SK-N-MC (cell line): ENCODE results near the gene MLNR.

ENCODE experiments used
- DNase-seq: peaks from one replicate; pipeline ENCODE4 v3.0.0-alpha.2; 2011; ENCODE audit warnings: low read depth, low spot score
- H3K27ac ChIP-seq: fragments of 200-600 bp; sonication (generic); 2 replicates; pipeline ENCODE4 v1.5.1; 2016; ENCODE audit warnings: mixed run types
- H3K36me3 ChIP-seq: fragments of 200-600 bp; sonication (generic); 2 replicates; pipeline ENCODE4 v1.6.1; 2017; ENCODE audit warnings: antibody characterized with exemption, low read length, mixed read lengths; ENCODE audit not compliant: insufficient read depth
- H3K4me3 ChIP-seq: fragments of 200-600 bp; sonication (generic); 2 replicates; pipeline ENCODE4 v1.5.1; 2016
- H3K9ac ChIP-seq: fragments of 200-600 bp; sonication (generic); 2 replicates; pipeline ENCODE4 v1.8.0; 2017; ENCODE audit warnings: mixed run types, mixed read lengths; ENCODE audit not compliant: insufficient read length
- H3K9me3 ChIP-seq: fragments of 200-600 bp; sonication (generic); 2 replicates; pipeline ENCODE4 v1.6.1; 2017; ENCODE audit warnings: low read depth, mild to moderate bottlenecking, antibody characterized with exemption, low read length, moderate library complexity, mixed read lengths
- EZH2 ChIP-seq: fragments of 200-600 bp; sonication (generic); IDR thresholded peaks from one replicate; pipeline ENCODE4 v1.6.1; 2017; ENCODE audit warnings: antibody characterized with exemption
- FOXP2 ChIP-seq: optimal IDR thresholded peaks from 2 replicates; pipeline ENCODE3; 2011; ENCODE audit warnings: mild to moderate bottlenecking, moderate library complexity; ENCODE audit not compliant: insufficient read depth; ENCODE audit errors: extremely low read length, control extremely low read depth
- POLR2AphosphoS5 ChIP-seq: IDR thresholded peaks from 2 replicates; pipeline ENCODE4 v1.6.1; 2012; ENCODE audit warnings: mild to moderate bottlenecking, low read depth, low read length, borderline replicate concordance

The MLNR gene, protein sequence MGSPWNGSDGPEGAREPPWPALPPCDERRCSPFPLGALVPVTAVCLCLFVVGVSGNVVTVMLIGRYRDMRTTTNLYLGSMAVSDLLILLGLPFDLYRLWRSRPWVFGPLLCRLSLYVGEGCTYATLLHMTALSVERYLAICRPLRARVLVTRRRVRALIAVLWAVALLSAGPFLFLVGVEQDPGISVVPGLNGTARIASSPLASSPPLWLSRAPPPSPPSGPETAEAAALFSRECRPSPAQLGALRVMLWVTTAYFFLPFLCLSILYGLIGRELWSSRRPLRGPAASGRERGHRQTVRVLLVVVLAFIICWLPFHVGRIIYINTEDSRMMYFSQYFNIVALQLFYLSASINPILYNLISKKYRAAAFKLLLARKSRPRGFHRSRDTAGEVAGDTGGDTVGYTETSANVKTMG

GRCh38 chr13:49220036-49220855, at the start of gene MLNR:
MLNR (plus strand) TSS chr13:49220338; CDS start chr13:49220338, 0 bp downstream.
- TF ChIP-seq POLR2AphosphoS5 (no peak), EZH2 (peak; percentile 62)
- Histone ChIP-seq H3K36me3 (no peaks in the 10 kb centered on the region), H3K4me3 (peak within 1 kb of the TSS; percentile 77), H3K9me3 (no peaks in the 10 kb centered on the region), H3K9ac (no peak within 1 kb of the TSS), H3K27ac (no peak within 1 kb of the TSS)
- no peak for DNase-seq

GRCh38 chr13:49171359-49171758, 48.8 kb upstream of the MLNR start:
- Histone ChIP-seq H3K27ac (no peak overlapping the region), H3K36me3 (peaks cover 18% of the 10 kb centered on the region), H3K9ac (no peak overlapping the region), H3K9me3 (no peaks in the 10 kb centered on the region), H3K4me3 (no peak overlapping the region)
- DNase-seq: no peak
- TF ChIP-seq POLR2AphosphoS5: no peak
- no peak for TF ChIP-seq EZH2
- TF ChIP-seq FOXP2: no peak

- H3K36me3 ChIP-seq: peaks cover 46% of the 10 kb centered on the region
These were observed 36.3 kb upstream of the MLNR start for GRCh38 chr13:49183672-49184325.

GRCh38 chr13:49184621-49185020, 35.5 kb upstream of the MLNR start:
- H3K27ac ChIP-seq: no peak overlapping the region
- H3K9me3 ChIP-seq: no peaks in the 10 kb centered on the region
- DNase-seq: no peak
- H3K9ac ChIP-seq: no peak overlapping the region
- no peak for TF ChIP-seq POLR2AphosphoS5
- TF ChIP-seq EZH2: no peak
- no peak for TF ChIP-seq FOXP2
- no peak overlapping the region for H3K4me3 ChIP-seq
- peaks cover 44% of the 10 kb centered on the region for H3K36me3 ChIP-seq

More at GRCh38 chr13:49183672-49184325, 36.3 kb upstream of the MLNR start:
- no peak overlapping the region for H3K27ac ChIP-seq
- no peaks in the 10 kb centered on the region for H3K9me3 ChIP-seq
- TF ChIP-seq FOXP2 (no peak), POLR2AphosphoS5 (no peak), EZH2 (no peak)
- DNase-seq: no peak
- H3K4me3 ChIP-seq: no peak overlapping the region
- no peak overlapping the region for H3K9ac ChIP-seq

DNA sequence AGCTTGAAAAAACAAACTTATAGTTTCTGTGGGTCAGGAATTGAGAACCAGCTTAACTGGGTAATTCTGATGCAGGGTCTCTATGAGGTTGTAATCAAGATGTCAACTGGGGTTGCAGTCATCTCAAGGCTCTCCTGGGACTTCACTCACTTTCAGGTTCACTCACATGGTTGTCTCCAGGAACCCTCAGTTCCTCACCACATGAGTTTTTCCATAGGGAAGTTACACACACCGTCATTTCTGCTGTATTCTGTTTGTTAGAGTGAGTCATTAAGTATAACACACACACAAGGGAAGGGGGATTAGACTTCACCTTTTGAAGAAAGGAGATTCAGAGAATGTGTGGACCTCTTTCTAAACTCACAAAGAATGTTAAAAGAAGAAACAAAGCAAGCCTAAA, 34.9 kb upstream of the MLNR start:
- no peak overlapping the region for H3K4me3 ChIP-seq
- H3K9ac ChIP-seq: no peak overlapping the region
- H3K27ac ChIP-seq: no peak overlapping the region
- H3K36me3 ChIP-seq: peaks cover 44% of the 10 kb centered on the region
- no peak for DNase-seq
- TF ChIP-seq POLR2AphosphoS5: no peak
- no peak for TF ChIP-seq FOXP2
- no peak for TF ChIP-seq EZH2
- no peaks in the 10 kb centered on the region for H3K9me3 ChIP-seq

DNA sequence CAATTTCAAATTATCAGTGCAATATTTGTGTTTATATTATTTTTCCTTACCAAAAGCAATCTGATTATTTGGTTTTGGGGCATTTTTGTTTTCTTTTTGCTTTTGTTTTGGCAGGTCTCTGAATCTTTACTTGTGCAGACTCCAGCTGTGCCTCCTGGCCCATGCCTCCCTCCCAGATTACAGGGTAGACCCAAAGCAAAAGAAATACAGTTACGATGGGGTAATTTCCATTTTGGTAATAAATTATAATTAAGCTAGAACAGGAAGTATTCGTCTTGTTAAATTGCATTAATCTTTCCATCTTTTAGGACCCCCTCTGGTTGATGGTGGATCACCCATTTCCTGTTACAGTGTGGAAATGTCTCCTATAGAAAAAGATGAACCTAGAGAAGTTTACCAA, 29.2 kb upstream of the MLNR start:
- peak; percentile 88 for DNase-seq
- Histone ChIP-seq H3K9me3 (no peaks in the 10 kb centered on the region), H3K27ac (peak overlapping the region; percentile 5; the same call in 1 of the 2 replicates), H3K4me3 (no peak overlapping the region), H3K36me3 (peaks cover 57% of the 10 kb centered on the region), H3K9ac (no peak overlapping the region)
- TF ChIP-seq POLR2AphosphoS5: peak; percentile 40; the same call in 1 of the 2 replicates
- no peak for TF ChIP-seq EZH2

DNA sequence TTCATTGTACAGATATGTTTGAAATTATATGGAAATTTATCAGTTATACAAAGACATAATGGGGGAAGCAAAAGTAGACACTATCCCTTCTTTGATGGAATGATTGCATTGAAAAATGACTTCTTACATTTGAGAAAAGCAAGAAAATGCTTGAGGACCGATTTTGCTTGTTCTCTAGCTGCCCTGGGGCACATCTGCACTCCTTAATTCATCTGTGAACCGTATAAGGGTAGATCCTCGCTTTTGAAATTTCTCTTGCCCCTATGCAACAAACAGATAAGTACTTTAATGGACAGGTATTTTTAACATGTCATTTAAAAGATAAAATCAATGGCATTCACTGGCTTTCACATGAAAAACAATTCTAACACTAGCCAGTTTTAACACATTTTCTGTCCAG, 13.5 kb upstream of the MLNR start:
- H3K4me3 ChIP-seq: no peak overlapping the region

GRCh38 chr13:49208619-49209018, 11.5 kb upstream of the MLNR start:
- Histone ChIP-seq H3K9ac (no peak overlapping the region), H3K27ac (no peak overlapping the region), H3K36me3 (peaks cover 24% of the 10 kb centered on the region; the same call in 1 of the 2 replicates), H3K9me3 (no peaks in the 10 kb centered on the region), H3K4me3 (no peak overlapping the region)
- DNase-seq: no peak
- TF ChIP-seq FOXP2 (no peak), POLR2AphosphoS5 (no peak), EZH2 (no peak)

More for the DNA sequence above, 13.5 kb upstream of the MLNR start:
- DNase-seq: no peak
- TF ChIP-seq EZH2: no peak
- TF ChIP-seq POLR2AphosphoS5: no peak
- TF ChIP-seq FOXP2: no peak
- H3K36me3 ChIP-seq: peaks cover 38% of the 10 kb centered on the region
- no peak overlapping the region for H3K9ac ChIP-seq
- no peak overlapping the region for H3K27ac ChIP-seq
- no peaks in the 10 kb centered on the region for H3K9me3 ChIP-seq
